CD4-positive, alpha-beta T cell (primary cell): ENCODE results near the gene HSP90AB1. TPM values are rescaled to one million over a fixed set of nuclear protein-coding genes. Genes with fewer than 3 reads are reported as not detected.
"Not testable (repeated sequence)": the region's sequence is repeated elsewhere in the genome, so short reads cannot be mapped to it uniquely, and the experiment has no call there.

Experiments used
- ATAC-seq: fragments of 200-7000 bp; cut with Tn5 transposase; one replicate; pipeline ENCODE4 v1.10.0; 2022; ENCODE audit warnings: mild to moderate bottlenecking; ENCODE audit not compliant: poor library complexity
- CTCF ChIA-PET: fragments of 350-600 bp; sonication (Branson Sonifier 250); formaldehyde crosslinking; loops from one replicate; lab custom pipeline; 2021; ENCODE audit warnings: antibody characterized with exemption, inconsistent platforms; lab: Charles Lee
- POLR2A ChIA-PET: fragments of 350-600 bp; sonication (Branson Sonifier 250); formaldehyde crosslinking; loops from one replicate; lab custom pipeline; 2021; ENCODE audit warnings: antibody characterized with exemption, inconsistent platforms; lab: Charles Lee
- DNase-seq, 14 experiments: peaks; one replicate each; pipeline ENCODE4 v3.0.0-alpha.2; 2013 to 2020; ENCODE audit warnings: mixed read lengths in 2 of 14
- H3K27ac ChIP-seq, 2 donors: one replicate each; pipeline versions ENCODE4 v1.5.1 to v1.7.0; 2013; ENCODE audit warnings: low read length in 2 of 2, low read depth in 1 of 2, mild to moderate bottlenecking in 1 of 2
- H3K27me3 ChIP-seq, 2 experiments: 1 replicate in 1 of 2; 2 replicates in 1 of 2; pipeline versions ENCODE4 v1.6.1 to v1.7.0; 2013; ENCODE audit warnings: low read length in 2 of 2, control low read depth in 1 of 2, mild to moderate bottlenecking in 1 of 2, moderate library complexity in 1 of 2; ENCODE audit not compliant: insufficient read depth in 2 of 2, control insufficient read depth in 1 of 2
- H3K36me3 ChIP-seq: one replicate; pipeline ENCODE4 v1.6.1; 2013; ENCODE audit warnings: low read length, control low read depth; ENCODE audit not compliant: insufficient read depth
- H3K4me1 ChIP-seq: one replicate; pipeline ENCODE4 v1.6.1; 2013; ENCODE audit warnings: low read length, control low read depth; ENCODE audit not compliant: insufficient read depth
- H3K4me3 ChIP-seq: one replicate; pipeline ENCODE4 v1.5.1; 2013; ENCODE audit warnings: mild to moderate bottlenecking, low read length, moderate library complexity
- H3K9me3 ChIP-seq, 2 experiments: 1 replicate in 1 of 2; 2 replicates in 1 of 2; pipeline versions ENCODE4 v1.6.1 to v1.7.0; 2013; ENCODE audit warnings: low read length in 2 of 2, mild to moderate bottlenecking in 2 of 2, control low read depth in 1 of 2, moderate library complexity in 1 of 2; ENCODE audit not compliant: control insufficient read depth in 1 of 2, insufficient read depth in 1 of 2
- H3K27ac Mint-ChIP-seq: one replicate; pipeline ENCODE4 v1.8.0; 2020; ENCODE audit warnings: mixed read lengths
- H3K27me3 Mint-ChIP-seq: one replicate; pipeline ENCODE4 v1.8.0; 2021; ENCODE audit warnings: mixed read lengths
- H3K36me3 Mint-ChIP-seq: one replicate; pipeline ENCODE4 v1.8.0; 2021; ENCODE audit warnings: low read depth, mixed read lengths
- H3K4me1 Mint-ChIP-seq: one replicate; pipeline ENCODE4 v1.8.0; 2021; ENCODE audit warnings: low read depth, mixed read lengths
- H3K4me3 Mint-ChIP-seq: one replicate; pipeline ENCODE4 v1.8.0; 2020; ENCODE audit warnings: mild to moderate bottlenecking, mixed read lengths
- H3K9me3 Mint-ChIP-seq: one replicate; pipeline ENCODE4 v1.8.0; 2020; ENCODE audit warnings: mixed read lengths
- CTCF ChIP-seq: fragments of 200-600 bp; IDR thresholded peaks from one replicate; pipeline ENCODE4 v1.8.0; 2022; ENCODE audit warnings: antibody characterized with exemption, mild to moderate bottlenecking
- intact Hi-C, 2 experiments: fragments of 100-400 bp; cut with DNase I in 1 of 2; cut with micrococcal nuclease in 1 of 2; formaldehyde crosslinking; loops; one replicate each; pipeline versions ENCODE4 v1.15.1 to v1.9.0; 2023 to 2025; cut with DNase I, micrococcal nuclease
- total RNA-seq, 174 experiments: library from RNA in 2 of 174; stranded (reverse) in 2 of 174; gene quantifications; one replicate each; pipeline ENCODE4 v1.2.3 and lab custom pipeline; 2021 to 2026

Gene HSP90AB1
- total RNA-seq, 2 experiments from 2014 or later = 401 to 405 TPM

GRCh38 chr6:44230034-44230675 lies 16.7 kb upstream of the HSP90AB1 start:
- Mint-ChIP-seq H3K9me3 (no peaks in the 10 kb centered on the region), H3K4me1 (no peaks in the 10 kb centered on the region), H3K36me3 (no peaks in the 10 kb centered on the region), H3K4me3 (no peak overlapping the region), H3K27me3 (no peaks in the 10 kb centered on the region), H3K27ac (no peak overlapping the region)
- H3K9me3 ChIP-seq = no peaks in the 10 kb centered on the region
- ChIA-PET CTCF (interaction anchor here (0.6 kb wide), 1 partner anchor 384 kb away, joined by 4 read pairs; no protein-coding TSS in a partner anchor), POLR2A (no interaction called here)
- no peaks in the 10 kb centered on the region for H3K36me3 ChIP-seq
- no peaks in the 10 kb centered on the region for H3K27me3 ChIP-seq
- H3K4me3 ChIP-seq = no peak overlapping the region
- H3K4me1 ChIP-seq = peaks cover 3% of the 10 kb centered on the region
- no peak overlapping the region for H3K27ac ChIP-seq
- no peak for TF ChIP-seq CTCF
- no peak for DNase-seq
- intact Hi-C loops = no loop called here
- ATAC-seq = no peak

GRCh38 chr6:44231426-44231825 lies 15.5 kb upstream of the HSP90AB1 start:
- intact Hi-C loops, ATAC-seq, POLR2A ChIA-PET, H3K4me1 Mint-ChIP-seq, H3K4me3 Mint-ChIP-seq, H3K27me3 Mint-ChIP-seq, H3K9me3 Mint-ChIP-seq, H3K4me1 ChIP-seq, CTCF ChIA-PET, H3K36me3 ChIP-seq, H3K36me3 Mint-ChIP-seq, H3K27ac Mint-ChIP-seq, H3K9me3 ChIP-seq, H3K27me3 ChIP-seq, H3K27ac ChIP-seq, H3K4me3 ChIP-seq: not testable (repeated sequence)
- DNase-seq = peak in 1 of 14 experiments; percentile 36

- DNase-seq (no peak), ATAC-seq (no peak)
- CTCF ChIA-PET = no interaction called here
- Mint-ChIP-seq H3K27ac (no peak overlapping the region), H3K4me1 (peaks cover 8% of the 10 kb centered on the region), H3K4me3 (no peak overlapping the region), H3K36me3 (no peaks in the 10 kb centered on the region), H3K9me3 (no peaks in the 10 kb centered on the region), H3K27me3 (no peaks in the 10 kb centered on the region)
- POLR2A ChIA-PET = no interaction called here
- Histone ChIP-seq H3K4me3 (no peak overlapping the region), H3K9me3 (no peaks in the 10 kb centered on the region), H3K4me1 (peaks cover 15% of the 10 kb centered on the region), H3K27me3 (no peaks in the 10 kb centered on the region), H3K36me3 (no peaks in the 10 kb centered on the region), H3K27ac (no peak overlapping the region)
- TF ChIP-seq CTCF = no peak
- intact Hi-C loops = no loop called here
Observed at GRCh38 chr6:44232676-44233566, 14.0 kb upstream of the HSP90AB1 start.
